Measurements from ENCODE around the gene CLCA1. TPM values are rescaled to one million over a fixed set of nuclear protein-coding genes. Genes with fewer than 3 reads are reported as not detected.

Gene CLCA1
- total and polyA plus RNA-seq, 3 donors from 2014 or later: 0.12 to 0.88 (median 0.55) TPM

GRCh38 chr1:86472767-86473166 is 4.0 kb downstream of the CLCA1 start:
- H3K27me3 ChIP-seq: no peaks in the 10 kb centered on the region
- DNase-seq: no peak
- no peaks in the 10 kb centered on the region for H3K36me3 ChIP-seq (ENCODE audit: low read depth, missing control alignments)
- 52 to 54% methylated on average over 3 of the region's 3 CpGs for WGBS, 2 donors
- H3K27ac ChIP-seq: no peak overlapping the region
- no peak for TF ChIP-seq CTCF (IDR thresholded peaks at IDR 0.05)
- no peak for TF ChIP-seq POLR2A (IDR thresholded peaks at IDR 0.05)
- intact Hi-C loops (cut with DNase I; ENCODE audit: low total_unique reads): no loop called here
- no peaks in the 10 kb centered on the region for H3K9me3 ChIP-seq
- H3K4me3 ChIP-seq: no peak overlapping the region
- no peaks in the 10 kb centered on the region for H3K4me1 ChIP-seq

- no peaks in the 10 kb centered on the region for H3K4me1 ChIP-seq
- H3K9me3 ChIP-seq: no peaks in the 10 kb centered on the region
- no peaks in the 10 kb centered on the region for H3K36me3 ChIP-seq (ENCODE audit: low read depth, missing control alignments)
- intact Hi-C loops (cut with DNase I; ENCODE audit: low total_unique reads): no loop called here
- TF ChIP-seq CTCF (IDR thresholded peaks at IDR 0.05) (no peak), POLR2A (IDR thresholded peaks at IDR 0.05) (no peak)
- H3K4me3 ChIP-seq: no peak overlapping the region
- WGBS, 2 donors: 70 to 73% methylated on average over 4 of the region's 4 CpGs
- no peaks in the 10 kb centered on the region for H3K27me3 ChIP-seq
- no peak for DNase-seq
- no peak overlapping the region for H3K27ac ChIP-seq
These were observed 8.5 kb downstream of the CLCA1 start for GRCh38 chr1:86477256-86477655.

GRCh38 chr1:86477682-86478081 is 9.0 kb downstream of the CLCA1 start:
- Histone ChIP-seq H3K4me3 (no peak overlapping the region), H3K4me1 (no peaks in the 10 kb centered on the region), H3K9me3 (no peaks in the 10 kb centered on the region), H3K36me3 (ENCODE audit: low read depth, missing control alignments) (no peaks in the 10 kb centered on the region), H3K27me3 (no peaks in the 10 kb centered on the region), H3K27ac (no peak overlapping the region)
- WGBS, 2 donors: 56 to 61% methylated on average over 4 of the region's 4 CpGs
- no peak for DNase-seq
- intact Hi-C loops (cut with DNase I; ENCODE audit: low total_unique reads): no loop called here
- TF ChIP-seq POLR2A (IDR thresholded peaks at IDR 0.05) (no peak), CTCF (IDR thresholded peaks at IDR 0.05) (no peak)

- no peak for DNase-seq
- TF ChIP-seq CTCF (IDR thresholded peaks at IDR 0.05): no peak
- TF ChIP-seq POLR2A (IDR thresholded peaks at IDR 0.05): no peak
- no peaks in the 10 kb centered on the region for H3K36me3 ChIP-seq (ENCODE audit: low read depth, missing control alignments)
- no peaks in the 10 kb centered on the region for H3K27me3 ChIP-seq
- H3K4me1 ChIP-seq: no peaks in the 10 kb centered on the region
- H3K27ac ChIP-seq: no peak overlapping the region
- WGBS, 2 donors: 66 to 69% methylated on average over 5 of the region's 5 CpGs
- no peaks in the 10 kb centered on the region for H3K9me3 ChIP-seq
- intact Hi-C loops (cut with DNase I; ENCODE audit: low total_unique reads): no loop called here
- H3K4me3 ChIP-seq: no peak overlapping the region
These were observed 9.9 kb downstream of the CLCA1 start for GRCh38 chr1:86478416-86479156.

- intact Hi-C loops (cut with DNase I; ENCODE audit: low total_unique reads): no loop called here
- 85 to 91% methylated on average over 4 of the region's 4 CpGs for WGBS, 2 donors
- no peak for TF ChIP-seq CTCF (IDR thresholded peaks at IDR 0.05)
- no peak for TF ChIP-seq POLR2A (IDR thresholded peaks at IDR 0.05)
- H3K9me3 ChIP-seq: no peaks in the 10 kb centered on the region
- no peak overlapping the region for H3K27ac ChIP-seq
- H3K4me1 ChIP-seq: no peaks in the 10 kb centered on the region
- H3K27me3 ChIP-seq: no peaks in the 10 kb centered on the region
- no peak for DNase-seq
- H3K36me3 ChIP-seq (ENCODE audit: low read depth, missing control alignments): no peaks in the 10 kb centered on the region
- H3K4me3 ChIP-seq: no peak overlapping the region
These were observed 13.2 kb downstream of the CLCA1 start for GRCh38 chr1:86481966-86482365.

Measured in testis (tissue), 3 donors.